ENCODE results near the gene MYOM1.

- TF ChIP-seq CTCF (IDR thresholded peaks at IDR 0.05) = no peak
- no peak for TF ChIP-seq POLR2A (IDR thresholded peaks at IDR 0.05)
These were observed 105.7 kb downstream of the MYOM1 start for GRCh38 chr18:3114026-3114425.

All from Peyer's patch (tissue), 4 donors.